SU-DHL-6 (cell line): ENCODE measurements around the gene RADIL.

Experiments used
- H2AFZ ChIP-seq: fragments of 200-600 bp; sonication (generic); 2 replicates; pipeline ENCODE4 v1.6.1; 2014; ENCODE audit warnings: low read depth, mild to moderate bottlenecking, moderate library complexity, mixed read lengths, antibody characterized with exemption, low read length; ENCODE audit not compliant: severe bottlenecking
- H3F3A ChIP-seq: fragments of 200-600 bp; shearing (Covaris generic); 2 replicates; pipeline ENCODE4 v1.6.0; 2016; ENCODE audit warnings: antibody characterized with exemption, mild to moderate bottlenecking; ENCODE audit not compliant: insufficient read depth
- H3K27ac ChIP-seq: fragments of 200-600 bp; sonication (generic); 2 replicates; pipeline ENCODE4 v1.5.1; 2016; ENCODE audit warnings: low read depth, mild to moderate bottlenecking, low read length, moderate library complexity, mixed read lengths
- H3K27me3 ChIP-seq: fragments of 200-600 bp; sonication (generic), shearing (Covaris generic); 2 replicates; pipeline ENCODE4 v1.6.0; 2014; ENCODE audit warnings: mild to moderate bottlenecking, low read length
- H3K36me3 ChIP-seq: fragments of 200-600 bp; sonication (generic); 2 replicates; pipeline ENCODE4 v1.6.1; 2014; ENCODE audit warnings: mild to moderate bottlenecking, low read length, mixed read lengths
- H3K4me2 ChIP-seq: fragments of 300-600, 200-600 bp; shearing (Covaris generic), sonication (generic); 2 replicates; pipeline ENCODE4 v1.6.0; 2014; ENCODE audit warnings: low read length, low read depth, mild to moderate bottlenecking; ENCODE audit not compliant: poor library complexity, severe bottlenecking
- H3K4me3 ChIP-seq: fragments of 200-600 bp; sonication (generic); 2 replicates; pipeline ENCODE4 v1.5.1; 2014; ENCODE audit warnings: antibody characterized with exemption, low read length, mild to moderate bottlenecking, mixed read lengths; ENCODE audit not compliant: insufficient read depth, poor library complexity, severe bottlenecking
- H3K79me2 ChIP-seq: fragments of 200-600 bp; sonication (generic); 2 replicates; pipeline ENCODE4 v1.6.1; 2014; ENCODE audit warnings: mild to moderate bottlenecking, low read length, moderate library complexity; ENCODE audit not compliant: insufficient read depth
- H3K9ac ChIP-seq: fragments of 200-600 bp; sonication (generic); 2 replicates; pipeline ENCODE4 v1.7.0; 2014; ENCODE audit warnings: mild to moderate bottlenecking, low read length
- H3K9me2 ChIP-seq: fragments of 200-600 bp; sonication (generic); replicated peaks from 2 replicates; pipeline ENCODE4 v1.6.1; 2014; ENCODE audit warnings: low read length; ENCODE audit not compliant: insufficient read depth
- H3K9me3 ChIP-seq: fragments of 200-600 bp; sonication (generic); 2 replicates; pipeline ENCODE4 v1.6.1; 2014; ENCODE audit warnings: low read length, mixed read lengths; ENCODE audit not compliant: insufficient read depth
- H4K20me1 ChIP-seq: fragments of 200-600 bp; sonication (generic); 2 replicates; pipeline ENCODE4 v1.6.1; 2014; ENCODE audit warnings: low read depth, mild to moderate bottlenecking, antibody characterized with exemption, low read length, moderate library complexity, mixed read lengths
- EZH2phosphoT487 ChIP-seq: fragments of 200-600 bp; sonication (generic), shearing (Covaris generic); conservative IDR thresholded peaks from 2 replicates; pipeline ENCODE4 v1.6.1; 2018; ENCODE audit warnings: mild to moderate bottlenecking, antibody characterized with exemption, low read length, moderate library complexity, mixed read lengths
- TF ChIP-seq, protein P1 (sequence below): fragments of 200-600 bp; sonication (generic); IDR thresholded peaks from one replicate; pipeline ENCODE4 v1.5.1; 2017; ENCODE audit warnings: antibody characterized with exemption, mild to moderate bottlenecking, low read length, moderate library complexity; ENCODE audit not compliant: insufficient read depth, poor library complexity, severe bottlenecking

RADIL gene

DNA sequence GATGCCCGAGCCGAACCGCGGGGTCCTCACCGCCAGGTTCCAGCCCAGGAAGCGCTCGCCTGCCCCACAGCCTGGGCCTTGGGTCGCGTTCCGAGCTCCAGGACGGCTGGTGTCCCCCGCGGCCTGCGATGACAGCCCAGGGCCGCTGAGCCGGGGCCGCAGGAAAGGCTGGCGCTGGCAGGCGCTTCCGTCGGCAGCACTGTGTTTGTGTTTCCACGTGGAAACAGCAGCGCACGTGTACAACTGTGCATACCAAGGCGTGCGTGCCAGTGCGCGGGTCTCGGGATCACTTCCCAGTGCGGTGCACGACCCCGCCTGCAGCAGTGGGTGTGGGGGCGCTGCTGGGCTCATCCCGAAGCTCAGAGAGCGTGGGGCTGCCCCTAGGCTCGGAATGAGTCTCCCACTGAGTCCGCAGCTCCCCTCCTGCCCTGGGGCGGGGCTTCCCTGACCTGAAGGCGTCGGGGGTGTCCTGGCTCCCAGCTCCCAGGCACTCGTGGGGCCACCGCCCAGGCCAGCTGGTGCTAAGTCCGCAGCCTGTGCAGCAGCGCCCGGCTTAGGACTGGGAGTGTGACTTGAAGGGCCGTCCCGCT, 90.9 kb downstream of the RADIL start:
- no peak for TF ChIP-seq EZH2phosphoT487
- TF ChIP-seq, protein P1, sequence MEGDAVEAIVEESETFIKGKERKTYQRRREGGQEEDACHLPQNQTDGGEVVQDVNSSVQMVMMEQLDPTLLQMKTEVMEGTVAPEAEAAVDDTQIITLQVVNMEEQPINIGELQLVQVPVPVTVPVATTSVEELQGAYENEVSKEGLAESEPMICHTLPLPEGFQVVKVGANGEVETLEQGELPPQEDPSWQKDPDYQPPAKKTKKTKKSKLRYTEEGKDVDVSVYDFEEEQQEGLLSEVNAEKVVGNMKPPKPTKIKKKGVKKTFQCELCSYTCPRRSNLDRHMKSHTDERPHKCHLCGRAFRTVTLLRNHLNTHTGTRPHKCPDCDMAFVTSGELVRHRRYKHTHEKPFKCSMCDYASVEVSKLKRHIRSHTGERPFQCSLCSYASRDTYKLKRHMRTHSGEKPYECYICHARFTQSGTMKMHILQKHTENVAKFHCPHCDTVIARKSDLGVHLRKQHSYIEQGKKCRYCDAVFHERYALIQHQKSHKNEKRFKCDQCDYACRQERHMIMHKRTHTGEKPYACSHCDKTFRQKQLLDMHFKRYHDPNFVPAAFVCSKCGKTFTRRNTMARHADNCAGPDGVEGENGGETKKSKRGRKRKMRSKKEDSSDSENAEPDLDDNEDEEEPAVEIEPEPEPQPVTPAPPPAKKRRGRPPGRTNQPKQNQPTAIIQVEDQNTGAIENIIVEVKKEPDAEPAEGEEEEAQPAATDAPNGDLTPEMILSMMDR, result no peak
- H3K4me2 ChIP-seq, result no peak overlapping the region
- no peaks in the 10 kb centered on the region for H3K9me3 ChIP-seq
- no peak overlapping the region for H3K27ac ChIP-seq
- H4K20me1 ChIP-seq, result no peaks in the 10 kb centered on the region
- H3K9me2 ChIP-seq, result no peaks in the 10 kb centered on the region
- H3K79me2 ChIP-seq, result no peaks in the 10 kb centered on the region
- H3F3A ChIP-seq, result no peaks in the 10 kb centered on the region
- no peaks in the 10 kb centered on the region for H3K27me3 ChIP-seq
- no peak overlapping the region for H3K9ac ChIP-seq
- H2AFZ ChIP-seq, result no peak overlapping the region
- H3K36me3 ChIP-seq, result no peaks in the 10 kb centered on the region
- no peak overlapping the region for H3K4me3 ChIP-seq

DNA sequence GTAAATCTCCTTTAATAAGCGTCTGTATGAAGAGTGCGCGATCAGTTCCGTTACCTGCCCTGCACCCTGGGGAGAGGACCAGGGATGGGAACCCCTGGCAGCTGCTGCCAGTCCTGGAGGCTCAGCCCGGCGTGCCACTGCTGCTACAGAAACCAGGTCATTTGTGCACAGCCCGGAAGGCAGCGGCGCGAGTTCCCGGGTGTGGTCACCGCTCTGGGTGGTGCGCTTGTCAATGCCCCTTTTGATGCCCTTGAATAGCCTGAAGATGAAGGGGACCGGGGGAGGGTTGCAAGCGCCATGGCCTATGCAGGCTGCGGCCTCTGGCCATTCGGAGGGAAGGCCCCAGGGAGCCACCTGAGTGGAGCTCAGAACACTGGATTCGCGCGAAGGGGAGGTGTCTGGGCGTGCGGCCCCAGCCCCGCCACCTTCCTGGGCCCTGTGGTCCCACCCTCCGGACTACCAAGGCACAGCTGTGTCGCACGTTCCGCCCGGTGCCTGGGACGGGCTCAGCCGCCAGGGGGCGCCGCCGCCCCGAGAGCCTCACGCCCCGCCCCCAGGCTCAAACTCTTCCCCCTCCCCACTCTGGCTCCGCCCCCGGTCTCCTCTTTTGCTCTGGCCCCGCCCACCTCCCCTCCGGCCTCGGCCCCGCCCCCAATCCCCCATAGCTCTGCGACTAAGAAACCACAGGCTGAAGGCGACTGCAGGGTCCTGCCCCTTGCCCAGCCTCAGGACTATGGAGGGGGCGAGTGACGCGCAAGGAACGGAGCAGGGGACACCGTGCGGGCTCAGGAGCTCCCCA, 91.6 kb downstream of the RADIL start:
- Histone ChIP-seq H4K20me1 (no peaks in the 10 kb centered on the region), H3K27ac (no peak overlapping the region), H3K4me2 (no peak overlapping the region), H3K79me2 (no peaks in the 10 kb centered on the region), H3K9me3 (no peaks in the 10 kb centered on the region), H3K27me3 (no peaks in the 10 kb centered on the region), H2AFZ (no peak overlapping the region), H3K4me3 (no peak overlapping the region), H3K36me3 (no peaks in the 10 kb centered on the region), H3K9ac (no peak overlapping the region), H3K9me2 (no peaks in the 10 kb centered on the region), H3F3A (no peaks in the 10 kb centered on the region)
- TF ChIP-seq EZH2phosphoT487, result no peak
- TF ChIP-seq, protein P1, result no peak

DNA sequence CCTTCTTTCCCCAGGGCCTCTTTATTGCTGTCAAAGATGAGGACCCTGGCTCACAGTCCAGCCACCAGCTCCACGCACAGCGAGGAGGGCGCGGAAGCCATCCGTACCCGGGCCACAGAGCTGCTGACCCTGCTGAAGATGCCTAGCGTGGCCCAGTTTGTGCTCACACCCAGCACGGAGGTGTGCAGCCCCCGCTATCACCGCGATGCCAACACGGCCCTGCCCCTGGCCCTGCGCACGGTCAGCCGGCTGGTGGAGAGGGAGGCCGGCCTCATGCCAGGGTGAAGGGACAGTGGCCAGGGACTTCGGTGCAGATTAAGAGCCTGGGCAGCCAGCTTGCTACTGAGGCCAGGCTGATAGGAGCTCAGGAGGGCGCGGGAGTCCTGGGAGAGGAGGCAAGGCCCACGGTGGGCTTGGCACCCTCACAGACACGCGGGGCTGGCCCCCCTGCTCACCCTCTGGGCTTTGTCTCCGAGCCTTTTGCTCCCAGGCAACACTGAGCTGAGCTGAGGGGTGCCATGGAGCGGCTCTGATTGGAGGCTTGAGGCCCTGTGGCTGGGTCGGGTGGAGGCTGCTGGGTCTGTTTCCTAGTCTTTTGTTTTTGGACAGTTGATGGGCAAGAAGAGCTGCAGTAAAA, 92.3 kb downstream of the RADIL start:
- Histone ChIP-seq H3K9me3 (no peaks in the 10 kb centered on the region), H2AFZ (no peak overlapping the region), H3K27ac (no peak overlapping the region), H3K9ac (no peak overlapping the region), H4K20me1 (no peaks in the 10 kb centered on the region), H3K9me2 (no peaks in the 10 kb centered on the region), H3K4me2 (no peak overlapping the region), H3K4me3 (no peak overlapping the region), H3K36me3 (no peaks in the 10 kb centered on the region), H3K27me3 (no peaks in the 10 kb centered on the region), H3K79me2 (no peaks in the 10 kb centered on the region), H3F3A (no peaks in the 10 kb centered on the region)
- TF ChIP-seq, protein P1, result no peak
- no peak for TF ChIP-seq EZH2phosphoT487
